LoVo (cell line): ENCODE results near the gene PCK2.

Source experiments
- DNase-seq: peaks from one replicate; pipeline ENCODE4 v3.0.0-alpha.2; 2016; ENCODE audit warnings: low spot score

The PCK2 gene

DNA sequence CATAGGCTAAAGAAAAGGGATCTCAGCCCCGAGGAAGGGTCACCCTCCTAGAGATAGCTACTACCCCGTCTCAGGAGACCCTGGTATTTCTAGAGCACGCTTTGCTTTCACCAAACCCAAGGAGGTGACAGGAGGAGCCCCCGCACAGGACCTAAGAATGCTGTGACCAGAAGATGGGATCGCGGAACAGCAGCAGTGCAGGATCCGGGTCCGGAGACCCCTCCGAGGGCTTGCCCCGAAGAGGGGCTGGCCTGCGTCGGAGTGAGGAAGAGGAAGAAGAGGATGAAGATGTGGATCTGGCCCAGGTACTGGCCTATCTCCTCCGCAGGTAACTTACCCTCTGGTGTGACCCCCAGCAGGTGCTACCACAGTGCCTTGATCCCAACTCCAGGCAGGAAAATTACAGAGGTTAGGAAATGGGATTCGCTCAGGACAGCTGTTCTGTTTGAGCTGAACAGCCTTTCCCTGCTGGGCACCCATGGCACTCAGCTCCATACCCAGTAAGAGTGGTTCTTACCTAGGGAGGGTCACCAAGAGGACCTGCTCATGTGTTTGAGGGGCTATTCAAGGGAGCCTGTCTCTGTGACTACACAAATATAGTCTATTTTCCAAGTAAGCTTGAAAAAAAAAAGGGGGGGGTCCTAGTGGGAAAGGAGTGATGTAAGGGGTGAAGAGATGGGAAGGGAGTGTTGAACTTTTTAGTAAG is 21.5 kb downstream of the PCK2 start:
- no peak for DNase-seq

DNA sequence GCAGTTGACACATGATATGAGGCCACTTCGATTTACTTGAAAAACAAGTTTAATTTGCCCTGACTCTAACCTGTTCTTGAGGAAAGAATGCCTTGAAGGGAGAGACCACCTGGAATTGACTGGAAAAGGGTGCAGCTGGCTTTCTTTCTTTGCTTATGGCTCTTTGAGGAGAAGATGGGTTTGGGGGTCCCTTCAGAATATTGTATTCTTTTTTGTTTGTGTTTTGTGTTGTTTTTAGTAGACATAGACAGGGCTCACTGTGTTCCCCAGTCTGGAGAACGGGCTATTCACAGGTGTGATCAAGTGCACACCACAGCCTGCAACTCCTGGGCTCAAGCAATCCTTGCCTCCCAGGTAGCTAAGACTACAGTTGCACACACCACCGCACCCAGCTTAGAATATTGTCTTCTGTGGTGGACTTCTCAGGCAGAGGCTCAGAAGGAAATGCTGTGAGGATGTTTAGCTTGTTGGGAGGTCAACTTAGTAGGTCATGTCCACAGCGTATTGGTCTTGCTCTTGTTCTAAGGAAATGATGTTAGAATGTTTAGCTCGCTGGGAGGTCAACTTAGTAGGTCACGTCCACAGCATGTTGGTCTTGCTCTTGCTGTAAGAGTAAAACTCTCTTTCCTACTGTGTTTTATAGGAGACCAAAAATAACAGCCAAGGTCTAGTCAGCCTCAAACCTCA is 22.2 kb downstream of the PCK2 start:
- DNase-seq: no peak

DNA sequence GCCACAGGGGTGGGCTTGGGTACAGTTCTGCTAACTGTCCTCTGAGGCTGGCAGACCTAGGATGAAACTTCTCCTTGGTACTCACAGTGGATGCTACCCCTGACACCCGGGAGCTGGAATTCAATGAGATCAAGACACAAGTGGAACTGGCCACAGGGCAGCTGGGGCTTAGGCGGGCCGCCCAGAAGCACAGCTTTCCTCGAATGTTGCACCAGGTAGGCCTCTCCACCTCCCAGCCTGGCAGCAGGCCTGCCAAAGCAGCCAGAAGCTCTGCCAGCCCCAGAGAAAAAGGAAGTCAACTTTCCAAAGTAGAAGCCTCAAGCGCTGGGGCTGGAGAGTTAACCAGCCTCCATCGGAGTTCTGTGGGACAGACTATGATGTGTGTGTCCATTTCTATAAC is 23.1 kb downstream of the PCK2 start:
- no peak for DNase-seq

DNA sequence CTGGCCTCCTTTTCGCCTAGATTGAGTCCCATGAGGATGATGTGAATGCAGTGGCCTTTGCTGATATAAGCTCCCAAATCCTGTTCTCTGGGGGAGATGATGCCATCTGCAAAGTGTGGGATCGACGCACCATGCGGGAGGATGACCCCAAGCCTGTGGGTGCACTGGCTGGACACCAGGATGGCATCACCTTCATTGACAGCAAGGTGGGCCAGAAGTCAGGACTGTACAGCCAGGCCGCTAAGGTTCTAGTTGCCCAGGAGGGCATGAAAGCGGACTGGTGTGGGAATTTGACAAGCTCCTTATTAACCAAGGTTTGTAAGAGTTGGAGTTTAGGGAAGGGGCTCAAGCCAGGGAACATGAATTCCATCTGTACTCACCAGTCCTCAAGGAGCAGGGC is 25.6 kb downstream of the PCK2 start:
- DNase-seq: no peak

DNA sequence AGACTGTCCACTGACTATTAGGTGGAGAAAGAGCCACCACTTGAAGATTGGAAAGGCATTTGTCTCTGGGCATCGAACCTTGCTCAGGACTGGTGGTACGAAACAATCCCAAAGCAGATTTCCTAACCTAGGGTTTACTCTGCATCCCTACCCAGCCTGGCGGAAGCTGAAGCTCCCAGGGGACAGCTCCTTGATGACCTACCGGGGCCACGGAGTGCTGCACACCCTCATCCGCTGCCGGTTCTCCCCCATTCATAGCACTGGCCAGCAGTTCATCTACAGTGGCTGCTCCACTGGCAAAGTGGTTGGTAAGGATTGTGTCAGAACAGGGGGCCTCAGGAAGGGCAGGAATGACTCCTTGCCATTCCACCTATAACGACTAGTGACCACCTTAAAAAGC is 27.1 kb downstream of the PCK2 start:
- no peak for DNase-seq

DNA sequence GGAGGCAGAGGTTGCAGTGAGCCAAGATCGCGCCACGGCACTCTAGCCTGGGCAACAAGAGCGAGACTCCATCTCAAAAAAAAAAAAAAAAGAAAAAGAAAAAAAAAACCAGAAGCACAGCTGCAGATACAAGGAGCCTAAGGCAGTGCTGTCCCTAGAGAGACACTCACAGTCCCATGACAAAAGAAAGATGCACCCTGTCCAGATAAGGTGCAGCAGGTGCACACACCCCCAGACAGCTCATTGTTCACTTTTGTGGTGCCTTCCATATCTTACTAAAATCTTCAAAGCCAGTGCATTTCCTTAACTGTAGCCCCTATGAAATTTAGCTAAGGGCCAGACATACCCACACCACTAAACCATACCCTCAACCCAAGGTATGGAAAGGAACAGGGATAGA is 28.3 kb downstream of the PCK2 start:
- no peak for DNase-seq

DNA sequence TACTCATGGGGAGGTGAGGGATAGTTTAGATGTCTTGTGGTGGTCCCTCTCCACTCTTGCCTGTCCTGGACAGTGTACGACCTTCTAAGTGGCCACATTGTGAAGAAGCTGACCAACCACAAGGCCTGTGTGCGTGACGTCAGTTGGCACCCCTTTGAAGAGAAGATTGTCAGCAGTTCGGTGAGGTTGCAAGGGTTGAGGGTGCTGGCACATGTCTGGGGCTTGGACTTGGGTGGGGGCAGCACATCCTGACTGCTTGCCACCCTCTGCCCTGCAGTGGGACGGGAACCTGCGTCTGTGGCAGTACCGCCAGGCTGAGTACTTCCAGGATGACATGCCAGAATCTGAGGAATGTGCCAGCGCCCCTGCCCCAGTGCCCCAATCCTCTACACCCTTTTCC is 28.8 kb downstream of the PCK2 start:
- no peak for DNase-seq

DNA sequence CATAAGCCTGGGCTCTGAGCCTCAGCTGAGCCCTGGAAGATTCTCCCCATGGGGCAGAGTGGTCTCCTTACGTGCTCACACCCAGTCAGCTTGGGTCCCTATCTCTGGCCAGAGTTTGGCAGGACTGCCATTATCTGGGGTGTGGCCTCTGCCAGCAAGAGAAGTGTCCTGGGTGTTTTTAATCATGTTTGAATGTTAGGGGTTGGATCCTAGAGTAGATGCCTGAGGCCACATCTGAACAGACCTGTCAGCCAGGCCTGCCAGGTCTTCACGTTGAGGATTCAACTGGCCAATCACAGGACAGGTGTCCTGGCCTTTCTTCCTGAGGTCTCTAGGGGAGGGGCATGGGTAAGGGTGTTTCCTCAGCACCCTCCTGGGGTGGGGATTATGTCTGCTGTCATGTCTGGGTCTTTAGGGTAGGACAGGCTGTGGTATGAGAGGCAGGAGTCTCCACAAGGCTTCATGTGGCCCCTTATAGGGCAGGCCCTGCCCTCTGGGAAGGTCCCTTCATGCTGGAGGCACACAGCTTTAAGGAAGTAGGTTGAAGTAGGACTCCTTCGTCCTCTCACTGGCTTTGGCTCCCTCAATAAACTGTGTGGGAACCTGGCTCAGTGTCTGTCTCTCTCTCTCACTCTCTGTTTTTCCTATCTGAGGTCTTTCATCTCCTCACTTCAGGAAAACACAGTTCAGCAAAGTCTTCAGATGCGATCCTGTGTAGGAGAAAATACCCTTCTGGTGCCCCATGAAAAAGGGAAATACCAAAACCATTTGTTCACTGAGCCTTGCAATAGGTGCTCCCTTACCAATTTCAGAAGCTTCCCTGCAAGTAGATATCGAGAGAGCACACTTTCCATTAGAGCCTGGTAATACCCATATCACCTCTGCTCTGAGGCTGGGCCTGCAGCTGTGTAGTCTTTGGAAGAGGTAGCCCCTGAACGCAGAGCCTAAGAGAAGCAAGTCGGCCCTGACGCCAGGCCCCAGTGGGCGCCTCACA is 29.6 kb downstream of the PCK2 start:
- DNase-seq: no peak

DNA sequence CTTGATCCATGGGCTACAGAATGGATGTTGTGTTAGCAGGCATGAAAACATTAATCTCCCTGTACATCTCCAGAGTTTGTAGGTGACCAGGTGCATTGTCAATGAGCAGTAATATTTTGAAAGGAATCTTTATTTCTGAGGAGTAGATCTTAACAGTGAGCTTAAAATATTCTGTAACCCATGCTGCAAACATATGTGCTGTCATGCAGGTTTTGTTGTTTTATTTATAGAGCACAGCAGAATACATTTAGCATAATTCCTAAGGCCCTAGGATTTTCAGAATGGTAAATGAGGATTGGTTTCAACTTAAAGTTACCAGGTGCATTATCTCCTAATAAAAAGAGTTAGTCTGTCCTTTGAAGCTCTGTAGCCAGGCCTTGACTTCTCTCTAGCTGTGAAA is 32.8 kb downstream of the PCK2 start:
- no peak for DNase-seq

DNA sequence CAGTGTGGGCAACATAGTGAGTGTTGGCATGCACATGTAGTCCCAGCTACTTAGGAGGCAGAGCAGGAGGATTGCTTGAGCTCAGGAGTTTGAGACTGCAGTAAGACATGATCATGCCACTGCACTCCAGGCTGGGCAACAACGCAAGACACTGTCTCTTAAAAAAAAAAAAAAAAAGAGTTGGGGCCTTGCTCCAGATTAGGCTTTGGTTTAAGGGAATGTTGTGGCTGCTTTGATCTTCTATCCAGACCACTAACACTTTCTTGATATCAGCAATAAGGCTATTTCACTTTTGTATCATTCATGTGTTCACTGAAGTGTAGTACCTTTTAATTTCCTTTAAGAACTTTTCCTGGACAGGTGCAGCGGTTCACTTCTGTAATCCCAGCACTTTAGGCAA is 33.6 kb downstream of the PCK2 start:
- DNase-seq: no peak

DNA sequence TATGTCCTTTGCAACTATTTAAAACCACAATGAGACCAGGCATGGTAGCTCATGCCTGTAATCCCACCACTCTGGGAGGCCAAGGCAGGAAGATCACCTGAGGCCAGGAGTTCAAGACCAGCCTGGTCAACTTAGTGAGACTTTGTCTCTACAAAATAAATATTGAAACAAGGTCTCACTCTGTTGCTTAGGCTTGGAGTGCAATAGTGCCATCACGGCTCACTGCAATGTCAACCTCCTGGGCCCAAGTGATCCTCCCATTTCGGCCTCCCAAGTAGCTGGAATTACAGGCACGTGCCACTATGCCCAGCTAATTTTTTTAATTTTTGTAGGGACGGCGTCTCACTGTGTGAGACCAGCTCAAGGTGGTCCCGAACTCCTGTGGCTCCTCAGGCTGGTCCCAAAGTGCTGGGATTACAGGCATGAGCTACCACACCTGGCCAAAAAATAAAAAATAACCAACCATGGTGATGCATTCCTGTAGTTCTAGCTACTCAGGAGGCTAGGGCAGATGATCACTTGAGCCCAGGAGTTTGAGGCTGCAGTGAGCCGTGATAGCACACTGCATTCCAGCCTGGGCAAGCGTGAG is 35.4 kb downstream of the PCK2 start:
- DNase-seq: no peak

DNA sequence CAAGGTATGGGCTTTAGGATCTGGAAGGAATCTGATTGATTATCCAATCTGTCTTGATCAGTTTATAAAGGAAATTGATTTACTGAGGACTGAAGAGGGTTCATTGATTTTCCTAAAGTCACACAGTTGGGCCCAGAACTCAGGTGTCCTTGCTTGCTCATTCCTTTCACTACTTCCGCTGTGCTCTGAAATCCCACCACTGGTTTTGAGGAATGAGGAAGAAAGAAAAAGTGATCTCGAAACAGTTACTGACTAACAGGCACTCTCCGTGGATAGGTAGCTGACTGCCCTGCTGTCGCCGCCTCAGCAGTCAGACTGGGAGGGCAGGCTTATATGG is 36.2 kb downstream of the PCK2 start, which contains the start of gene FITM1:
Gene FITM1, plus strand, starts transcription at position 280 of the 337 bp plus-strand sequence. CDS start 905 bp downstream, outside the sequence.
- no peak for DNase-seq

DNA sequence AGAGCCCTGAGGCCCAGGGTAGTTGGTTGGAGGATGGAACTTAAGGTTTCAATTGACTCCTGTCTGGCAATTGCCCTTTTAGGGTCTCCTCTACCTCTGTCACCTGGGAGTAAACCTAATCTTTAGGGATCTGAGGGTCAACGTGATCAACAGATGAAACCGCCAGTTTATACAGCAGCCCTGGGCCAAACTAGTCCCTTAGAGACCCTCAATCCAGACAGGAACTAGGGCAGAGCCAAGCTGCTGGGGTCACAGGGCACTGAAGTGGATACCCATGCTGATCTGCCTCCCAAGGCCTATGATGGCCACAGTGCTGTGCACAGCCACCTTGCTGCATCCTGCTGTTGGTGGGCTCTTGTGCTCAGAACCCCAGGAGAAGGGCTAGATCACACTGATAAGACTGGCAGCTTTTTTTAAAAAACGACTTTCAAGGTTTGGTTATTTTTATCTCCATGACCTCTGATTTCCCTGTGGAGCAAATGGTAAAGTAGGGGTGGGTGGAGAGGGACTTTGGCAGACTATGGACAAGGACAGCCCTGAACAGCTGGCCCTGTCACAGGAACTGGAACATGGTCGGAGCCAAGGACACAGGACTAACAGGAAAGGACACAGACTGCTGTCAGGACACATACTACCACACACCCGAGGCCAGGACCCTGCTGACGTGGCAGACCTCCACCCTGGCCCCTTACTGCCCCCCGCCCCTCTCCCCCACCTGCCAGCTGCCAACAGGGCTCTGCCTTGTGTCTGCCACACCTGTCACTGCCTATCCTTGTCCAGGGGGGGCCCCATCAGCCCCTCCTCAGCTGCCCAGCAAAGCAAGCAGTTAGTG is 36.8 kb downstream of the PCK2 start:
- no peak for DNase-seq

DNA sequence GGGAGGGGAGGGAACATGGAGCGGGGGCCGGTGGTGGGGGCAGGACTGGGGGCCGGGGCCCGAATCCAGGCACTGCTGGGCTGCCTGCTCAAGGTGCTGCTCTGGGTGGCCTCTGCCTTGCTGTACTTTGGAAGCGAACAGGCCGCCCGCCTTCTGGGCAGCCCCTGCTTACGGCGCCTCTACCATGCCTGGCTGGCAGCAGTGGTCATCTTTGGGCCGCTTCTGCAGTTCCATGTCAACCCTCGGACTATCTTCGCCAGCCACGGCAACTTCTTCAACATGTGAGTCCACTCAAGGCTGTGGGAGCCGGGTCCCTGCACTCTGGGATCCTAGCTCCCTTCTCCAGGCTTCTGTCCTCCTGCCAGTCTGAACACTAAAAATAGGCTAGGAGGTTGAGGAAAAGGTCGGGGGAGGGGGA is 37.4 kb downstream of the PCK2 start:
- DNase-seq: no peak

DNA sequence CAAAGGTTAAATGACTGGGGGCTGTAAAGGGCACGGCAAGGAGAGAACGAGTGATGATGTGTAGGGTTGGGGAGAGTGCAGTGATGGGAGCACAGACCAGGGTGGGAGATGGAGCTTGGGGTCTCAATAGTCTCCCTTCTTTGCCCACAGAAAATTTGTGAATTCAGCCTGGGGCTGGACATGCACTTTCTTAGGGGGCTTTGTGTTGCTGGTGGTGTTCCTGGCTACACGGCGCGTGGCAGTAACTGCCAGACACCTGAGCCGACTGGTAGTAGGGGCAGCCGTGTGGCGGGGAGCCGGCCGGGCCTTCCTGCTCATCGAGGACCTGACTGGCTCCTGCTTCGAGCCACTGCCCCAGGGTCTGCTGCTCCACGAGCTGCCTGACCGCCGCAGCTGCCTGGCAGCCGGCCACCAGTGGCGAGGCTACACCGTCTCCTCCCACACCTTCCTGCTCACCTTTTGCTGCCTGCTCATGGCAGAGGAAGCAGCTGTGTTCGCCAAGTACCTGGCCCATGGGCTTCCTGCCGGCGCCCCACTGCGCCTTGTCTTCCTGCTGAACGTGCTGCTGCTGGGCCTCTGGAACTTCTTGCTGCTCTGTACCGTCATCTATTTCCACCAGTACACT is 38.1 kb downstream of the PCK2 start:
- DNase-seq: no peak

DNA sequence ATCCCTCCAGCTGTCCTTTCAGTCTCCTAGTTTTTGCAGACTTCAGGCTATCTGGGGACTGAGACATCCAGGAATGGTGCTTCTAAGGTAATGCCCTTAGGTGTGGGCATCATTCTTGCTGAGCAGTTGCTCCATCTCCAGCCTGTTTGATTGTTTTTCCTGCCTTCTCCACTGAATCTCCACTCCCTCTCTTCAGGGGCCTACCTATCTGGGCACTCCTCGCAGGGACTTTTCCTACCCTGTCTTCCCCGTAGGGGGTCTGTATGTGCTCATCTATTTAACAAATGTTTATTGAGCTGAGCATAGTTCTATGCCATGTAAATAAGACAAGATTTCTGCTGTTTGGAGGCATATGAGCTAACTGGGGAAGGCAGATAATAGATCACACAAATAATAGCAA is 38.9 kb downstream of the PCK2 start:
- no peak for DNase-seq

DNA sequence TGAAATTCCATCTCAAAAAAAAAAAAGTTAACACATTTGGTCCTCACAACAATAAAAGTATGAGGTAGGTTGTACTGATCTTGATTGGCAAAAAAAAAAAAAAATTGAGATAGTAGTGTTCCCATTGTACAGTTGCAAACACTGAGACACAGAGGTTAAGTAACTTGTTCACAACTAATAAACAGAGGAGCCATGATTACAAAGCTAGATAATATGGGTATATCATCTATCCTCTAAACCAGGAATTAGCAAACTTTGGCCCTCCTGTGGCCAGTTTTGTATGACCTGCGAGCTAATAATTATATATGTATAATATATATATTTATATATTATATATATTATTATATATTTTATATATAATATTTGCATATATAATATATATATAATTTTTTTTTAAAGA is 39.6 kb downstream of the PCK2 start:
- no peak for DNase-seq

DNA sequence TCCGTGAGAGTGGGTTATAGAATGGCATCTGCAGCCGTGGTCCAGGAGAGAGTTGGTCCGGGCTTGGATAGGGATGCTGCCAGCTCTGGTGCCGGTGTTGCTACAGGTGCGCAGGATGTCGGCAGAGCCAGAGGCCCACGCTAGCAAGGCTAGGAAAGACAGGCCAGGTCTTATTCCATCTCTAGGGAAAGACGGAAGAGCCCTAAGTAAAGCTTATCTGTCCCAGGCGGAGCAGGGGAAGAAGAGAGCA is 41.4 kb downstream of the PCK2 start:
- no peak for DNase-seq

DNA sequence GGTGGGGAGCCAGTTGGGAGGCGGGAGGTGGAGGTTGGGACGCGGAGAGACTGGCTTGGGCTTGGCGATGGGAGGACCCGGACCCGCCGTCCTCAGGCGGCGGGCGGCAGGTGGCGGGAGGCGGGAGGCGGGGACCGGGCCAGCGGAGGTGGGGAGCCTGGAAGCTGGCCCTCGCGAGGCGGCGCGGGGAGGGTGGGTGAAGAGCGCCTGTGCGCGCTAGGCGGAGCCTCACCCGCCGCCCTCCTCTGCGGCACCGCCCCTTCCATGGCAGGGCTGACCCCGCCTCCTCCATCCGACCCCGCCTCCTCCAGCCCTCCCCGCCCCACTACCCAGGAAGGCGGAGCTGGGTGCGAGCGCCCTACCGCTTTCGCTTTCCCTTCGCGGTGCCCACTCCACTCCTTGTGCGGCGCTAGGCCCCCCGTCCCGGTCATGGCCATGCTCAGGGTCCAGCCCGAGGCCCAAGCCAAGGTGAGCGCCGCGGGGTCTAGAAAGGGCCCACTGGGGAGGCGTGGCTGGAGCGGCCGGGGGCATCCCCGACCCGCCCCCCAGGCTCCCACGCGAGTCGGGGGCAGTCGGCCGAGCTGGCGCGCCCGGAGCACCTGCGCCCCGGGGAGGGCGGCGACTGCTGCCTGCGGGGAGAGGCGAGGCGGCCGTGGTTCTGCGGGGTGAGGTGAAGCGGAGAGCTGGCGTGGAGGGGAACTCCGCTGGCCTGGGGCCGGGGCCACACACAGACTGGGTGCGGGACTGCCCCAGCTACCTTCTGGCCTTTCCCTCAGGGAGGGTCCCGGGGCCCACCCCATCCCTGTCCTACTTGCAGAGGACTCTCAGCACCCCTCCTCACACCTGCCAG is 41.9 kb downstream of the PCK2 start, which contains the start of gene PSME1:
Gene PSME1, plus strand, starts transcription at position 361 of the 850 bp plus-strand sequence. Its CDS starts 69 bp downstream, at position 430.
- DNase-seq: peak; percentile 93
